GM21825 (cell line): Measurements from ENCODE around the gene PRXL2B.

Experiments
- ATAC-seq: cut with Tn5 transposase; IDR thresholded peaks from one replicate; pipeline ENCODE4 v1.9.1; 2021; ENCODE audit warnings: mild to moderate bottlenecking, moderate library complexity; ENCODE audit not compliant: unreplicated experiment

The PRXL2B gene

GRCh38 chr1:2596530-2597333 is 10.2 kb downstream of the PRXL2B start:
- no peak for ATAC-seq

GRCh38 chr1:2597441-2598328 is 11.1 kb downstream of the PRXL2B start:
- ATAC-seq: no peak

DNA sequence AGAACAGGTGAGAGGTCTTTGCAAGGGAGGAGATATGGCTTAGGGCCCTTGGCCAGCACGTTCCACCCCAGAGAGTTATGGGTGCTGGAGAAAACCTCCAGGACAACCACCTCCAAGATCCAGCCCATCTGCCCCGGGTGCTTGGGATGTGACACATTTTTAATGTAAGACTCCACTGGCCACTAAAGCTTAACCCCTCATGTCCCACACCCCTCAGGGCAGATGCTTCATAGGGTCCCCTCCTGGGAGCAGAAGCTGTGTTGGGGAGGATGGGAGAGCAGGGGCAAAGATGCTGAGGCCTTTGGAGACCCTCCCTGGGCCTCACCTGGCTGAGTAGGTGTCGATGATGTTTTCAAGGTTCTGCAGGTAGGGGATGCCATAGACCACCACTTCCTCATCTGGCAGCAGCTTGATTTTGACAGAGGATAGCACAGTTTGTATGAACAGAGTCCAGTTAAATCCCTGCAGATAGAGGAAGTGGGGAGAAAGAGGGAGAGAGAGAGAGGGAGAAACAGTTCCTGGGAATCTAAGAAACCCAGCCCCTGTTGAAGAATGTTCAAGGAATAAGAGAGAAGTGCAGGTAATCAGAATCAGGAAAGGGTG is 11.9 kb downstream of the PRXL2B start:
- no peak for ATAC-seq

DNA sequence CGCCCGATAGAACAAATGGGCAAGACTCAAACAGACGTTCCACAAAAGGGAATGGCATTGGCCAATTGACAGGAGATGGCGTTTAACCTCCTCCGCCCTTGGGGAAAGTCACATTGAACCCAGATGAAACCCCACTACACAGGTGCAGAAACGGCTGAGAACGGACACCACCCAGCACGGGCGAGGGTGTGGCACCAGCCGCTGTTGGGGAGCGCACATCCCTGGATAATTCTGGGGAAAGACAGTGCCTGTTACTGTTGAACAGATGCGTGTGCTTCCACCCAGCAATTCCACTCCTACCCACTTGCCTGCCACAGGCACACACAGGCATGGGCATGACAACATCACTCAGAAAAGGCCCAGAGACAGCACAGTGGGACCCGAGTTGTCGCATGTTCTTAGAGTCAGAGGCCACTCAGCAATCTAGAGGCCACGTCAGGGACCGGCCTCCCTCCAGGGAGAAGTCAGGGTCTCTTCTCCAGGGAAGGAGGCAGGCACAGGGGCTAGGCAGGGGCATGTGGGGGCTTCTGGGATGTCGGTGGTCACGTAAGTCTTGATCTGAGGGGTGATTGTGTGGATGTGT is 15.2 kb downstream of the PRXL2B start:
- no peak for ATAC-seq

- no peak for ATAC-seq
These were observed 15.8 kb downstream of the PRXL2B start for GRCh38 chr1:2602311-2602835.

GRCh38 chr1:2602866-2603520 is 16.4 kb downstream of the PRXL2B start:
- ATAC-seq: no peak

DNA sequence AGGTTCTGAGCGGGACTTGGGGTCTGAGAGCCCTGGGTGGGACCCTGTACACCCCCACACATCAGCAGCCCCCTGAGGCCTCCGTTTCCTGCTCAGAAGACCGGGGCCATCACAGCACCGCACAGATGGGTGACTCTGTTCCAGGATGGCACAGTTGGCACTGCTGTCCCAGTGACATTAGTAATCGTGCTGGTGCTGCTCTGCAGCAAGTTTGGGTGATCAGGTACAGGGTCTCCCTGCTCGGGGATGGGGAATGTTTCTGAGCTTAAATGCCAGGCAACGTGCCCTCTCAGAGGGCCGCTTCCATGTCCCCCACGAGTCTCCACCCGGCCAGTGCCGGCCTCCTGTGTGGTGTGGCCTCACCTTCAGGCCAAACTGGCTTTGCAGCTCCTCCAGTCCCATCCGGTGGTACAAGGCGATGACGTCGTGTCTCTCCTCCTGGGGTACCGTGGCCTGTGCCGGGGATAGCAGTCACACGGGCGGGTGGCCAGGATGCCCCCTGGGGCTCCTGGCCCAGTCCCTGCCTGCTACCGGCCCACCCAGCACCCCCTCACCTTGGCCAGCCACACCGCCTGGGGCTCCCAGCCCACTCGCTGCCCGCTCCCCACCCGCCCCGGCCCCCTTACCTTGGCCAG is 17.1 kb downstream of the PRXL2B start:
- ATAC-seq: no peak

DNA sequence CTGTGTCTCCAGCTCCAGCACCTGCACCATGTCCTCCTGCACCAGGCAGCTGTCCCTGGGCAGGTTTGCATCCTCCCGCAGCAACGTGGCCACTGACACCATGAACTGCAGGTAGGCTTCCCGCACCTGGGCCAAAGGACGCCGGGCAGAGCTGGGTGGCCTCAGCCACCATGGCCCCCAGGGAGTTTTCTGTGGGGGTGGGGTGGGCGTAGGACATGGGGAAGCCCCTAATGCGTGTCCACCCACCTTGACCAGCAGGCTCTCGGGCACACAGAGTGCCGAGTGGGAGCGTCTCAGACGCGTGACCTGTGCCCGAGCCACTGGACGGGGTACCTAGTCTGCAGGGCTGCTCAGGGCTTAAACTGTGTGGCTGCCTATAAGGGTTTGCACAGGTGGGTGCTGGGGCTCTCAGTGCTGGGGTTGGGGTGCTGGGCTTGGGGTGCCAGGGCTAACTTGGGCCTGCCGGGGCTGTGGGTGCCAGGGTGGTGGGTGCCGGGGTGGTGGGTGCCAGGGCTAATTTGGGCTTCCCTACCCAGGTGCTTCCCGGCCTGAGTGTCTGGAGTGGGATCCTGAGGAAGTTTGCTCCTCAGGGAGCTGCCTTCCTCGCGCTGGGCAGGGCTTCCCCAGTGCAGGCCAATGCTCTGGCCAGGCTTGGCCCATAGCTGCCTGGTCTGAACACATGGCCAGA is 17.7 kb downstream of the PRXL2B start:
- ATAC-seq: no peak

DNA sequence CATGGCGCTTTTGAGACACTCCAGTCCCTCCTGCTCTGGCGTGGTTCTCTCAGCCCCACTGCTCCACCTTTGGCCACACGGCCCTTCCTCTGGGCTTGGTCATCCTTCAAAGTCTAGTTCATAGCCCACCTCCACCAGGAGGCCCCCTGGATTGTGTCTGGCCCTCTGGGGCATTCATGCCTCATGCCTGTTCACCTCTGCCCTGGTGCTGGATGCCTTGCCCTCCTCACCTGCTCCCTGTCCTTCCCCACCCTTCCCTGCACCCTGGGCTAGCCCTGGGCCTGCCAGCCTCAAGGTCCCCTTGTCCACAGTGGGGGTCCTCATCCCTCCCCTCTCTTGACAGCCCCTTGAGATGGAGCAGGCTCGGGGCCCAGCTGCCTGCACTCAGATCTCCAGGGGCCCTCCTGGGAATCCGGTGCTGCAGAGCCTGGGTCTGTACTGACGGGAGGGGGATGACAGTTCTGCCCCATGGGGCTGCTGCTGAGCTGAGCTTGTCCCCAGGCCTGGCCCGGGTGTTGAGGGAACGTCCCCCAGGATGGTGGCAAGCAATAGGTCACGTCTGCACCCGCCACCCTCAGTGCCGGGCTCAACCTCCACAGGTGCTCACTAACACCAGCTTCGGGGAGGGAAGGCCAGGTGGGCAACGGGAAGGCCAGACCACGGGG is 18.4 kb downstream of the PRXL2B start:
- ATAC-seq: no peak

GRCh38 chr1:2605509-2606395 is 19.2 kb downstream of the PRXL2B start:
- ATAC-seq: no peak

DNA sequence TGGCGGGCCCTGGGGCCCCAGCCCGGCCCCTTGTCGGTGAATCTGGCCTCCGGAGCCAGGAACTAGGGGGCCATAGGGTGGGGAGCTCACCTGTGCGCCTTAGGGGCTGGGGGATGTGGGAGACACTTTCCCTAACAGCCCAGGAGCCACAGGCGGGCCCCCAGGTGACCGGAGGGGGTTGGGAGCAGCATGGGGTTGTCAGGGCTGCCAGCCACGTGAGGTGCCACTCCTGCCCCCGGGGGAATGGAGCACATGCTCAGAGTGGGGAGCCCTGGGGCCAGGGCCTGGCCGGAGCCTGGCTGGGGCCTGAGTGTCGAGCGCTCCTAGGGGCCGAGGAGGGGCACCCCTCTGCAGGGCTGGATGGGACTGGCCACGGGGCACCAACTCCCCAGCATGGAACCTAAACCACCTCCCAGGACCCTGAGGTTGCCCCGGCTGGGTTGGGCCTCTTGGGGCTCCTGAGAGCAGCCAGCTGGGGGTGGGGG is 19.9 kb downstream of the PRXL2B start:
- ATAC-seq: no peak

DNA sequence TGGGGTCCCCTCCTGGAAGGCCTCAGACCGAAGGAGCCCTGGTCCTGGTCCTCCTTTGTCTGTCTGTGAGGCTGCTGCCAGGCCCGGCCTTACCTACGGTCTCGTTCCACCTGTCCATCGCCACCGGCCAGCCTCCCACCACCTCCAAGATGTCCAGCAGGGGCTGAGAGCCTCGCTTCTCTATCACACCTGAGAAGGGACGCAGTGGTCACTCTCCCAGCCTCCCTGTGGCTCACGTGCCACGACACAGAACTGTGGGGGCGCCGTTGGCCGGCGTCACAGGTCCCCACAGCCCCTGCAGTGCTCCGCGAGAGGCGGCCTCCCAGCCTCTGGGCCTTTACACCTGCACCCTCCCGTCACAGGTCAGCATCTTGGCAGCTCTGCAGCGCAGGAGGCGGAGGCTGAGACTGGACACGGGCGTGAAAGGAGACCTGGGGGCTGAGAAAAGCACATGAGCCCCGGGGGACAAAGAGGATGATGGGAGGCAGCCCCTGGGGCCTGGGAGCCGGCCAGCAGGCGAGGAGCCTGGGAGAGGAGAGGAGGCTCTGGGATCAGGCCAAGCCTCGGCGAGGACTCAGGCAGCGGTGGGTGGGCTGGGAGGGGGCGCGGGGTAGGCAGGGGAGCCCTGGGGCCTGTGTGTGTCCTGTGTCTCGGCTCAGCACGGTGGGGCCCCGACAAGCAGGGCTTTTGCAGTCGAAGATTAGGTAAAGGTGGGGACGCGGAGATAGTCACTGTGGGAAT is 20.5 kb downstream of the PRXL2B start:
- no peak for ATAC-seq

DNA sequence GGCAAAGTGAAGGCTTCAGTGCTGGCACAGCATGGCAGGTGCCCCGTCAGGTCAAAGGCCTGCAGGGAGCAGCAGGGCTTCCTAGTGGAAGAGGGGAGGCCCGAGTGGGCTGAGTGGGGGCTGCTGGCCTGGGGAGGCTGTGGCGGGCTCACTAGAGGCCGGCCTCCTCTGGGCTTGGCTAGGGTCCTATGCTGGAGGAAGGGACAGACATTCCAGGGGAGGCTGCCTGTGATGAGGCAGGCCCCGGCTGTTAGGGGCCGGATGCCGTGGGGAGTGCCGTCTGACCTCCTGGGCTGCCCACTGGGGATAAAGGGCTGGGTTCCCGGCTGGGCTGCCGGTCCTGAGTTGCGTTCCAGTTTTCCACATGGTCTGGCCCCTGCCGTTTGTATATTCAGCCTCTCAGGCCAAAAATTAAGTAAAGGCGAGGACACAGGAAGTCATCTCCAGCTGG is 21.1 kb downstream of the PRXL2B start:
- no peak for ATAC-seq

DNA sequence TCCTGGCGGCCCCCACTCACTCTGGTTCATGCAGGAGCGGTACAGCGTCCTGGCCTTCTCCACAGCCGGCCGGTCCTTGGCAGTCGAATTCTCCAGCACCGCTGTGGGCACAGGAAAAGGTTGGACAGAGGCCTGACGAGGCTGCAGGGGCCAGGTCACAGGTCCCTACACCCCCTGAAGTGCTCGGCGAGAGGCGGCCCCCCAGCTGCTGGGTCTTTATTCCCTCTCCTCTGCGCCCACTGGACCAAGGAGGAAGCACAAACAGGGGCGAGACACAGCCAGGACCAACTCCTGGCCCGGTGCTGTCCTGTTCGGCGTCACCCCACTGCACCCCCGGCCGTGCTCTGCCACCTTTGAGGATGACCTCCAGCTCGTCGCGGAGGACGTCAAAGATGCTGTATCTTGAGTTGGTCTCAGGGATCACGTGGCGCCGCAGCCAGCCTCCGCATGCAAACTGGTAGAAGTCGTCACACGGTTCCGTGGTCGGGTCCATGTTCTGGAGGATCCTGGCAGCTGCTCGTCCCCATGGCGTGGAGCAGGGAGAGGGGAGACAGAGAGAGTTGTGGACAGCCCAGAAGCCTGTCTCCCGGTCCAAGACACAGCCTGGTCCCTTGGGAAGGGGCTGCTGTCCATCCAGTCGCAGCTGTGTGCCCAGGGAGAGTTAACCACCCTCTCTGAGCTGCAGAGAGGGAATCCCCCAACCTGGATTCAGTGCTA is 22.9 kb downstream of the PRXL2B start:
- no peak for ATAC-seq

DNA sequence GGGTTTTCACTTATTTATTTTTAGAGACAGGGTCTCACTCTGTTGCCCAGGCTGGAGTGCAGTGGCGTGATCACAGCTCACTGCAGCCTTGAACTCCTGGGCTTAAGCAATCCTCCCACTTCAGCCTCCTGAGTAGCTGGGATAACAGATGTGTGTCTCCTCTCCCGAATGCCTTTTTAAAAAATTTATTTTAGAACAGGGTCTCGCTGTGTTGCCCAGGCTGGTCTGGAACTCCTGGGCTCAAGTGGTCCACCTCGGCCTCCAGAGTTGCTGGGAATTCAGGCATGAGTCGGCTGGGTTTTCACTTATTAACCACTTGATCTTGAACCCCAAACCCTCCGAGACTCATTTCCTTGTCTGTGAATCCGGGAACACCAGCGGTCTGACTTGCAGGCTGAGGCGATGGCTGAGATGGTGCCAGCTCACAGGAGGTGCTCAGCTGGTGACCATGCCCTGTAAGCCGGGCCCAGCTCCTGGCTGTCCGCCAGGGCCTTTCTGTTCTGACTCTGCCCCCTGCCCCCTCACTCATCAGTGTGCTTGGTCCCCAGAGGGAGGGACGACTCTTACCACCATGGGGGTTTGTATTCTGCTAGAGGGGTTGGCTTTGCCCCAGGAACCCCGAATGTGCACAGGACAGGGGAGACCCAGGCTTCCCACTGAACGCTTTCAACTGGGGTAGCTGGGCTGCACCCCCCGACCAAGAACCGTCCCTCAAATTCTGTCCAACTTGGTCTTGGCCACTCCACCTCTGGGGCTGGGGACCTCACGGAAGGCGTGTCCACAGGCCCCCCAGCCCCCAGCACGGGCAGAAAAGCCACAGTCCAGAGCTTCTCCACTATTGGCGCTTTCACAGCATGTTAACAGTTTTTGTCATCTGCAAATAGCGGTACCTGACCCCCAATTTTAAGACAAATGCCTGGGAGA is 23.7 kb downstream of the PRXL2B start:
- no peak for ATAC-seq
